Fibroblast of the aortic adventitia (primary cell): Measurements from ENCODE around the gene PARP9. TPM values are rescaled to one million over a fixed set of nuclear protein-coding genes. Genes with fewer than 3 reads are reported as not detected.
A peak's percentile ranks its signal among the peaks of the same experiment; 100 is the strongest.

Experiments used
- DNase-seq: peaks from one replicate; pipeline ENCODE4 v3.0.0-alpha.2; 2010; ENCODE audit warnings: low read depth
- H3K4me3 ChIP-seq: 2 replicates; pipeline ENCODE4 v1.5.1; 2011; ENCODE audit warnings: low read depth, mild to moderate bottlenecking, control low read depth, low read length, moderate library complexity
- CTCF ChIP-seq: IDR thresholded peaks from 2 replicates; pipeline ENCODE4 v1.5.1; 2011; ENCODE audit warnings: mild to moderate bottlenecking, low read length, control low read depth, inconsistent platforms; ENCODE audit not compliant: insufficient read depth
- total RNA-seq: library from RNA; depleted of rRNA; stranded (reverse); fragments of >200 nt; gene quantifications from 2 replicates; pipeline ENCODE4 v1.2.3, GENCODE V29; 2012; ENCODE audit warnings: low replicate concordance

PARP9 gene
- total RNA-seq, 1 donor, result 32.6 TPM

- peak; percentile 77 for DNase-seq
- no peak overlapping the region for H3K4me3 ChIP-seq
- peak; percentile 62 for TF ChIP-seq CTCF
Measured at GRCh38 chr3:122560680-122561079, 3.4 kb downstream of the PARP9 start.

- DNase-seq, result no peak
- no peak overlapping the region for H3K4me3 ChIP-seq
- TF ChIP-seq CTCF, result no peak
Measured at GRCh38 chr3:122559906-122560305, 4.2 kb downstream of the PARP9 start.

GRCh38 chr3:122558605-122559004, 5.5 kb downstream of the PARP9 start:
- H3K4me3 ChIP-seq, result no peak overlapping the region
- no peak for DNase-seq
- no peak for TF ChIP-seq CTCF

GRCh38 chr3:122557356-122557755, 6.7 kb downstream of the PARP9 start:
- TF ChIP-seq CTCF, result no peak
- H3K4me3 ChIP-seq, result no peak overlapping the region
- no peak for DNase-seq

GRCh38 chr3:122555275-122556071, 8.6 kb downstream of the PARP9 start:
- TF ChIP-seq CTCF, result no peak
- H3K4me3 ChIP-seq, result no peak overlapping the region
- DNase-seq, result peak; percentile 59

GRCh38 chr3:122553171-122553570, 10.9 kb downstream of the PARP9 start:
- no peak overlapping the region for H3K4me3 ChIP-seq
- no peak for TF ChIP-seq CTCF
- no peak for DNase-seq

GRCh38 chr3:122548619-122549018, 15.5 kb downstream of the PARP9 start:
- no peak overlapping the region for H3K4me3 ChIP-seq
- no peak for TF ChIP-seq CTCF
- no peak for DNase-seq
